HL-60 (cell line): ENCODE data around the gene EIF4G1.

ENCODE experiments used
- DNase-seq, 2 experiments: peaks; one replicate each; pipeline ENCODE4 v3.0.0-alpha.2; 2010 to 2020; ENCODE audit warnings: low read depth in 1 of 2, low spot score in 1 of 2
- H3K27ac ChIP-seq: fragments of 250-450 bp; sonication (Bioruptor Pico); replicated peaks from 2 replicates; pipeline ENCODE4 v1.5.1; 2020; ENCODE audit warnings: mild to moderate bottlenecking, moderate library complexity
- H3K27me3 ChIP-seq: fragments of 250-450 bp; sonication (Bioruptor Pico); 2 replicates; pipeline ENCODE4 v1.5.1; 2021; ENCODE audit warnings: mild to moderate bottlenecking, moderate library complexity; ENCODE audit not compliant: insufficient read depth, poor library complexity, severe bottlenecking
- H3K4me3 ChIP-seq: replicated peaks from 2 replicates; pipeline ENCODE4 v1.5.1; 2011; ENCODE audit warnings: mild to moderate bottlenecking, control low read depth, low read length; ENCODE audit not compliant: insufficient read depth
- GABPA ChIP-seq: IDR thresholded peaks from 2 replicates; pipeline ENCODE4 v1.6.1; 2012; ENCODE audit warnings: low read depth
- POLR2AphosphoS5 ChIP-seq: IDR thresholded peaks from 2 replicates; pipeline ENCODE4 v1.6.1; 2012; ENCODE audit warnings: low read depth
- SPI1 ChIP-seq: IDR thresholded peaks from 2 replicates; pipeline ENCODE4 v1.6.1; 2012; ENCODE audit warnings: low read depth, mild to moderate bottlenecking, borderline replicate concordance
- TF ChIP-seq, protein P1 (sequence below): IDR thresholded peaks from 2 replicates; pipeline ENCODE4 v1.6.1; 2012; ENCODE audit warnings: low read depth; ENCODE audit not compliant: insufficient replicate concordance
- TF ChIP-seq, protein P2 (sequence below): IDR thresholded peaks from one replicate; pipeline ENCODE4 v1.5.1; 2011; ENCODE audit warnings: low read length, control low read depth, inconsistent platforms; ENCODE audit not compliant: insufficient read depth

The EIF4G1 gene

DNA sequence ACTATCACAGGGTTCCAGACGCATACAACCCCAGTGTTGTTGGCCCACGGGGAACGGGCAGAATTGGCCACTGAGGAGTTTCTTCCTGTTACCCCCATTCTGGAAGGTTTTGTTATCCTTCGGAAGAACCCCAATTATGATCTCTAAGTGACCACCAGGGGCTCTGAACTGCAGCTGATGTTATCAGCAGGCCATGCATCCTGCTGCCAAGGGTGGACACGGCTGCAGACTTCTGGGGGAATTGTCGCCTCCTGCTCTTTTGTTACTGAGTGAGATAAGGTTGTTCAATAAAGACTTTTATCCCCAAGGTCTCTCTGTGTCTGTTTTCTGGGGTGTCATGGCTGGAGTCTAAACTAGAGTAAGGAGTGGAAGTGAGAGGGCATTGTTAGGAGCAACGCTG is 5.7 kb upstream of the EIF4G1 start:
- no peak for TF ChIP-seq SPI1
- TF ChIP-seq GABPA, result no peak
- TF ChIP-seq, protein P1, sequence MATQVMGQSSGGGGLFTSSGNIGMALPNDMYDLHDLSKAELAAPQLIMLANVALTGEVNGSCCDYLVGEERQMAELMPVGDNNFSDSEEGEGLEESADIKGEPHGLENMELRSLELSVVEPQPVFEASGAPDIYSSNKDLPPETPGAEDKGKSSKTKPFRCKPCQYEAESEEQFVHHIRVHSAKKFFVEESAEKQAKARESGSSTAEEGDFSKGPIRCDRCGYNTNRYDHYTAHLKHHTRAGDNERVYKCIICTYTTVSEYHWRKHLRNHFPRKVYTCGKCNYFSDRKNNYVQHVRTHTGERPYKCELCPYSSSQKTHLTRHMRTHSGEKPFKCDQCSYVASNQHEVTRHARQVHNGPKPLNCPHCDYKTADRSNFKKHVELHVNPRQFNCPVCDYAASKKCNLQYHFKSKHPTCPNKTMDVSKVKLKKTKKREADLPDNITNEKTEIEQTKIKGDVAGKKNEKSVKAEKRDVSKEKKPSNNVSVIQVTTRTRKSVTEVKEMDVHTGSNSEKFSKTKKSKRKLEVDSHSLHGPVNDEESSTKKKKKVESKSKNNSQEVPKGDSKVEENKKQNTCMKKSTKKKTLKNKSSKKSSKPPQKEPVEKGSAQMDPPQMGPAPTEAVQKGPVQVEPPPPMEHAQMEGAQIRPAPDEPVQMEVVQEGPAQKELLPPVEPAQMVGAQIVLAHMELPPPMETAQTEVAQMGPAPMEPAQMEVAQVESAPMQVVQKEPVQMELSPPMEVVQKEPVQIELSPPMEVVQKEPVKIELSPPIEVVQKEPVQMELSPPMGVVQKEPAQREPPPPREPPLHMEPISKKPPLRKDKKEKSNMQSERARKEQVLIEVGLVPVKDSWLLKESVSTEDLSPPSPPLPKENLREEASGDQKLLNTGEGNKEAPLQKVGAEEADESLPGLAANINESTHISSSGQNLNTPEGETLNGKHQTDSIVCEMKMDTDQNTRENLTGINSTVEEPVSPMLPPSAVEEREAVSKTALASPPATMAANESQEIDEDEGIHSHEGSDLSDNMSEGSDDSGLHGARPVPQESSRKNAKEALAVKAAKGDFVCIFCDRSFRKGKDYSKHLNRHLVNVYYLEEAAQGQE, result no peak
- TF ChIP-seq POLR2AphosphoS5, result no peak
- TF ChIP-seq, protein P2, sequence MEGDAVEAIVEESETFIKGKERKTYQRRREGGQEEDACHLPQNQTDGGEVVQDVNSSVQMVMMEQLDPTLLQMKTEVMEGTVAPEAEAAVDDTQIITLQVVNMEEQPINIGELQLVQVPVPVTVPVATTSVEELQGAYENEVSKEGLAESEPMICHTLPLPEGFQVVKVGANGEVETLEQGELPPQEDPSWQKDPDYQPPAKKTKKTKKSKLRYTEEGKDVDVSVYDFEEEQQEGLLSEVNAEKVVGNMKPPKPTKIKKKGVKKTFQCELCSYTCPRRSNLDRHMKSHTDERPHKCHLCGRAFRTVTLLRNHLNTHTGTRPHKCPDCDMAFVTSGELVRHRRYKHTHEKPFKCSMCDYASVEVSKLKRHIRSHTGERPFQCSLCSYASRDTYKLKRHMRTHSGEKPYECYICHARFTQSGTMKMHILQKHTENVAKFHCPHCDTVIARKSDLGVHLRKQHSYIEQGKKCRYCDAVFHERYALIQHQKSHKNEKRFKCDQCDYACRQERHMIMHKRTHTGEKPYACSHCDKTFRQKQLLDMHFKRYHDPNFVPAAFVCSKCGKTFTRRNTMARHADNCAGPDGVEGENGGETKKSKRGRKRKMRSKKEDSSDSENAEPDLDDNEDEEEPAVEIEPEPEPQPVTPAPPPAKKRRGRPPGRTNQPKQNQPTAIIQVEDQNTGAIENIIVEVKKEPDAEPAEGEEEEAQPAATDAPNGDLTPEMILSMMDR, result no peak
- no peak for DNase-seq
- H3K27ac ChIP-seq, result no peak overlapping the region

DNA sequence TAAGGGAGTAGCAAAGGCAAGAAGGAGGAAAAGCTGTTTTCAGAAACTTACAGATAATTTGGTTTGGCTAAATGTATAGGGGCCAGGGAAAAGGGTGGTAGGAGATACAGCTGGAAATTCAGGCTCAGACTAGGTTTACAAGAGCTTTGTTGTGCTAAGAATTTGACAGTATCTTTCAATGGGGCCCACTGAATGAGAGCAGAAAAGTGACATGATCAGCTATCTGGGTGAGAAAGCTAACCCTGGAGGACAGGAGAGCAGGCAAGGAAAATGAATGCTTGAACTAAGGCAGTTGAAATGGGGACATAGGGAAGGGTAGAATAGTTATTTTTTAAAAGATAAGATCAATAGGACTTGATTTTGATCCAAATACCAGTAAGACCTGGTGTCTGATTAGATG is 2.8 kb upstream of the EIF4G1 start:
- Histone ChIP-seq H3K27me3 (no peaks in the 10 kb centered on the region), H3K27ac (no peak overlapping the region), H3K4me3 (no peak overlapping the region)
- DNase-seq, result no peak
- TF ChIP-seq, protein P1, result no peak
- TF ChIP-seq, protein P2, result no peak
- no peak for TF ChIP-seq POLR2AphosphoS5
- no peak for TF ChIP-seq SPI1
- TF ChIP-seq GABPA, result no peak

More for the DNA sequence above, 5.7 kb upstream of the EIF4G1 start:
- no peak overlapping the region for H3K4me3 ChIP-seq
- H3K27me3 ChIP-seq, result no peaks in the 10 kb centered on the region

DNA sequence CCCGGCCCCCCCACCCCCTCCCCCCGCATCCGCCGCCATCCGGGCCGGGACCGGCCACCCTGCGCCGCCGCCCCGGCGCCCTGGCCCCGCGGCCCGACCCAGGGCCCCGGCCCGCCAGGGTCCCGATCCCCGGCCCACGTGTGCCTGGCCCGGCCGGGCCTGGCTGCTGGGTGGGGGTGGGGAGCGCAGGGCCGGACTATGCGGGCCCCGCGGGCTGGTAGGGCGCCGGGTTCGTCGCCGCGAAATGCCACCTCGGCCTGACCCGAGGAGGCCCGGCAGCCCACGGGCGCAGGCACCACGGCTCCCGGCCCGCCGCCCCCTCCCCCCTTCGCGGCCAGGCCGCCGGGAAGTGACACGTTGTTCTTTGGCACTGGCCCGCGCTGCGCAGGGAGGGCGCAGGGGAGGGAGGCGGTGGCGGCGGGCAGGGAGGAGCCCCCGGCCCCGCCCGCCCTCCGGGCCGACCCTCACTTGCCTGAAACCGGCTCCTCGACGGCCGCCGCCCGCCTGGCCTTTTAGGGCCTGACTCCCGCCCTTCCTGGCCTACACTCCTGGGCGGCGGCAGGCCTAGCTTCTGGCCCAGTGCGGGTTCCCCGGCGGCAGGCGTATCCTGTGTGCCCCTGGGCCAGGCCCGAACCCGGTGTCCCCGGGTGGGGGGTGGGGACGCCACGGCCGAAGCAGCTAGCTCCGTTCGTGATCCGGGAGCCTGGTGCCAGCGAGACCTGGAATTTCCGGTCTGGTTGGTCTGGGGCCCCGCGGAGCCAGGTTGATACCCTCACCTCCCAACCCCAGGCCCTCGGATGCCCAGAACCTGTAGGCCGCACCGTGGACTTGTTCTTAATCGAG is 515 bp downstream of the EIF4G1 start:
- H3K27ac ChIP-seq, result peak overlapping the region; percentile 98

More for the DNA sequence above, 515 bp downstream of the EIF4G1 start:
- TF ChIP-seq POLR2AphosphoS5 (no peak), SPI1 (no peak), GABPA (no peak)
- TF ChIP-seq, protein P2, result no peak
- TF ChIP-seq, protein P1, result no peak
- H3K27me3 ChIP-seq, result no peaks in the 10 kb centered on the region
- peak in 1 of 2 experiments; percentile 39 for DNase-seq
- peak overlapping the region; percentile 88 for H3K4me3 ChIP-seq
